GM21619 (cell line): ENCODE measurements around the gene B3GAT3.
A peak's percentile ranks its signal among the peaks of the same experiment; 100 is the strongest.
"Not testable (repeated sequence)": the region's sequence is repeated elsewhere in the genome, so short reads cannot be mapped to it uniquely, and the experiment has no call there.

Experiments used
- ATAC-seq: cut with Tn5 transposase; IDR thresholded peaks from one replicate; pipeline ENCODE4 v1.9.1; 2021; ENCODE audit not compliant: unreplicated experiment

B3GAT3 gene

GRCh38 chr11:62621567-62622470 lies at the start of gene B3GAT3:
Gene B3GAT3 (minus strand): TSS chr11:62621986. CDS start chr11:62621947, 39 bp downstream.
- ATAC-seq: peak; percentile 94

- ATAC-seq: no peak
Observed at GRCh38 chr11:62671236-62671607, 49.4 kb upstream of the B3GAT3 start.

- no peak for ATAC-seq
Observed at GRCh38 chr11:62669420-62670161, 47.8 kb upstream of the B3GAT3 start.

- no peak for ATAC-seq
Observed at GRCh38 chr11:62667460-62667859, 45.7 kb upstream of the B3GAT3 start.

- ATAC-seq: no peak
Observed at GRCh38 chr11:62666259-62666926, 44.6 kb upstream of the B3GAT3 start.

- peak; percentile 3 for ATAC-seq
Observed at GRCh38 chr11:62665599-62666258, 43.9 kb upstream of the B3GAT3 start.

- peak; percentile 76 for ATAC-seq
Observed at GRCh38 chr11:62665075-62665598, 43.4 kb upstream of the B3GAT3 start, which contains the start of the genes C11orf98 and CSKMT. Gene C11orf98 (minus strand): TSS chr11:62665210. CDS start chr11:62665169, 41 bp downstream. Gene CSKMT (plus strand): TSS chr11:62665312. CDS start chr11:62665880, 568 bp downstream.

GRCh38 chr11:62664405-62665074 lies 42.8 kb upstream of the B3GAT3 start:
- peak; percentile 24 for ATAC-seq

GRCh38 chr11:62656796-62657429 lies 35.1 kb upstream of the B3GAT3 start:
- ATAC-seq: no peak

- no peak for ATAC-seq
Observed at GRCh38 chr11:62654297-62654696, 32.5 kb upstream of the B3GAT3 start.

- ATAC-seq: peak; percentile 19
Observed at GRCh38 chr11:62652161-62653006, 30.6 kb upstream of the B3GAT3 start.

- ATAC-seq: not testable (repeated sequence)
Observed at GRCh38 chr11:62650283-62650682, 28.5 kb upstream of the B3GAT3 start.

GRCh38 chr11:62649486-62649885 lies 27.7 kb upstream of the B3GAT3 start:
- no peak for ATAC-seq

GRCh38 chr11:62648967-62649364 lies 27.2 kb upstream of the B3GAT3 start:
- ATAC-seq: no peak

- no peak for ATAC-seq
Observed at GRCh38 chr11:62648185-62648966, 26.6 kb upstream of the B3GAT3 start.

- no peak for ATAC-seq
Observed at GRCh38 chr11:62647609-62648005, 25.8 kb upstream of the B3GAT3 start.

- ATAC-seq: no peak
Observed at GRCh38 chr11:62646825-62647608, 25.2 kb upstream of the B3GAT3 start.
